A549 (cell line): Measurements from ENCODE around the gene ATXN7. TPM values are rescaled to one million over a fixed set of nuclear protein-coding genes. Genes with fewer than 3 reads are reported as not detected.

Source experiments
- ATAC-seq, 2 experiments: fragments of 200-7000 bp in 1 of 2; fragments of >200 bp in 1 of 2; cut with Nextera tagmentation in 1 of 2; cut with Tn5 transposase in 1 of 2; 3 replicates each; pipeline versions ENCODE4 v1.8.0 to v1.9.1; 2018 to 2020; ENCODE audit warnings: mild to moderate bottlenecking in 1 of 2, moderate library complexity in 1 of 2
- CTCF ChIA-PET: fragments of 300-600 bp; sonication (Branson Sonifier 250); formaldehyde crosslinking; extraction: SDS; loops from one replicate; lab custom pipeline; 2021; ENCODE audit warnings: antibody characterized with exemption, inconsistent platforms; lab: Yijun Ruan, JAX
- POLR2A ChIA-PET: fragments of 350-600 bp; formaldehyde crosslinking; extraction: SDS; loops from one replicate; lab custom pipeline; 2021; ENCODE audit warnings: antibody characterized with exemption, inconsistent platforms; lab: Yijun Ruan, JAX
- DNase-seq, 2 experiments: peaks; one replicate each; pipeline versions ENCODE4 v3.0.0 to v3.0.0-alpha.2; 2011 to 2016; ENCODE audit warnings: low read depth in 1 of 2, low spot score in 1 of 2
- FAIRE-seq: peaks from 2 replicates; lab custom pipeline; 2011; peaks lifted over from hg19 to GRCh38; lab: Jason Lieb, UNC
- H3K27ac ChIP-seq, 2 experiments: fragments of >200 bp; sonication (Bioruptor Twin); formaldehyde crosslinking; 3 replicates each; pipeline ENCODE4 v1.5.1; 2016 to 2017
- H3K4me1 ChIP-seq: fragments of >200 bp; sonication (Bioruptor Twin); formaldehyde crosslinking; 3 replicates; pipeline ENCODE4 v1.6.1; 2016
- H3K4me2 ChIP-seq: fragments of >200 bp; sonication (Bioruptor Twin); formaldehyde crosslinking; 3 replicates; pipeline ENCODE4 v1.6.1; 2016
- H3K4me3 ChIP-seq: fragments of >200 bp; sonication (Bioruptor Twin); formaldehyde crosslinking; 3 replicates; pipeline ENCODE4 v1.5.1; 2016
- H3K9me3 ChIP-seq: fragments of >200 bp; sonication (Bioruptor Twin); formaldehyde crosslinking; 3 replicates; pipeline ENCODE4 v1.6.1; 2016
- ATOH8 ChIP-seq: fragments of 250-450 bp; sonication (Bioruptor Pico); IDR thresholded peaks from 2 replicates; pipeline ENCODE4 v1.5.0; 2020; ENCODE audit warnings: low read depth, mild to moderate bottlenecking, moderate library complexity
- BHLHE40 ChIP-seq: IDR thresholded peaks from 2 replicates; pipeline ENCODE4 v1.6.1; 2012; ENCODE audit warnings: low read depth, low read length, inconsistent platforms
- CBX2 ChIP-seq: fragments of 200-600 bp; sonication (generic); IDR thresholded peaks from 2 replicates; pipeline ENCODE4 v1.6.1; 2016; ENCODE audit warnings: low read depth, mild to moderate bottlenecking, borderline replicate concordance
- CBX8 ChIP-seq: fragments of 200-600 bp; sonication (generic); IDR thresholded peaks from 2 replicates; pipeline ENCODE4 v1.6.1; 2016
- EHF ChIP-seq: fragments of 250-450 bp; sonication (Bioruptor Pico); IDR thresholded peaks from 2 replicates; pipeline ENCODE4 v1.5.0; 2020; ENCODE audit warnings: mild to moderate bottlenecking
- EHMT2 ChIP-seq: fragments of 200-600 bp; sonication (generic); IDR thresholded peaks from 2 replicates; pipeline ENCODE4 v1.6.1; 2016; ENCODE audit warnings: antibody characterized with exemption, low read depth, mild to moderate bottlenecking, moderate library complexity
- EP300 ChIP-seq, 2 experiments: fragments of >200 bp; sonication (Bioruptor Twin); formaldehyde crosslinking; IDR thresholded peaks; 2 replicates in 1 of 2; 3 replicates in 1 of 2; pipeline ENCODE4 v1.6.1; 2016 to 2017
- FOSL2 ChIP-seq, 2 experiments: fragments of 450-650 bp in 1 of 2; fragments of >200 bp in 1 of 2; sonication (Bioruptor Twin) in 1 of 2; formaldehyde crosslinking; IDR thresholded peaks; 2 replicates each; pipeline versions ENCODE4 v1.5.0 to v1.6.1; 2016 to 2020; ENCODE audit warnings: mild to moderate bottlenecking in 1 of 2, moderate library complexity in 1 of 2
- FOXS1 ChIP-seq: fragments of 250-450 bp; sonication (Bioruptor Pico); IDR thresholded peaks from 2 replicates; pipeline ENCODE4 v1.5.0; 2020; ENCODE audit warnings: mild to moderate bottlenecking, moderate library complexity
- GATA3 ChIP-seq: IDR thresholded peaks from 2 replicates; pipeline ENCODE4 v1.6.1; 2012; ENCODE audit warnings: borderline replicate concordance
- HDAC2 ChIP-seq: fragments of 200-600 bp; sonication (generic); IDR thresholded peaks from 2 replicates; pipeline ENCODE4 v1.6.1; 2016
- HOXA7 ChIP-seq: fragments of 250-450 bp; sonication (Bioruptor Pico); IDR thresholded peaks from 2 replicates; pipeline ENCODE4 v1.5.0; 2020; ENCODE audit warnings: mild to moderate bottlenecking, moderate library complexity
- HOXB5 ChIP-seq: fragments of 250-450 bp; sonication (Bioruptor Pico); IDR thresholded peaks from 2 replicates; pipeline ENCODE4 v1.5.0; 2020; ENCODE audit warnings: mild to moderate bottlenecking, moderate library complexity
- JUNB ChIP-seq: fragments of >200 bp; sonication (Bioruptor Twin); formaldehyde crosslinking; IDR thresholded peaks from 2 replicates; pipeline ENCODE4 v1.6.1; 2016
- NFE2L2 ChIP-seq: fragments of 150-350 bp; conservative IDR thresholded peaks from 2 replicates; pipeline ENCODE4 v1.6.1; 2014; ENCODE audit warnings: low read length
- NPAS2 ChIP-seq: fragments of 250-450 bp; sonication (Bioruptor Pico); IDR thresholded peaks from 2 replicates; pipeline ENCODE4 v1.8.0; 2022; ENCODE audit warnings: mild to moderate bottlenecking, moderate library complexity, borderline replicate concordance
- PBX3 ChIP-seq: IDR thresholded peaks from 2 replicates; pipeline ENCODE4 v1.6.1; 2012
- PHF8 ChIP-seq: fragments of 200-600 bp; sonication (generic); IDR thresholded peaks from 2 replicates; pipeline ENCODE4 v1.6.1; 2016; ENCODE audit warnings: low read depth, mild to moderate bottlenecking, antibody characterized with exemption, moderate library complexity, borderline replicate concordance
- POLR2AphosphoS2 ChIP-seq: conservative IDR thresholded peaks from 2 replicates; pipeline ENCODE4 v1.6.1; 2012; ENCODE audit warnings: low read length, improper control_type of control experiment, inconsistent platforms
- RAD21 ChIP-seq, 2 experiments: fragments of >200 bp in 1 of 2; sonication (Bioruptor Twin) in 1 of 2; formaldehyde crosslinking in 1 of 2; IDR thresholded peaks in 1 of 2; conservative IDR thresholded peaks in 1 of 2; 2 replicates in 1 of 2; 3 replicates in 1 of 2; pipeline ENCODE4 v1.6.1; 2012 to 2018; ENCODE audit warnings: inconsistent platforms in 1 of 2
- RNF2 ChIP-seq: fragments of 200-600 bp; sonication (generic); IDR thresholded peaks from 2 replicates; pipeline ENCODE4 v1.6.1; 2016; ENCODE audit warnings: low read depth, mild to moderate bottlenecking, antibody characterized with exemption, moderate library complexity, borderline replicate concordance
- SMC3 ChIP-seq: fragments of >200 bp; sonication (Bioruptor Twin); formaldehyde crosslinking; IDR thresholded peaks from 3 replicates; pipeline ENCODE4 v1.6.1; 2018; ENCODE audit warnings: inconsistent platforms
- TFCP2L1 ChIP-seq: fragments of 250-450 bp; sonication (Bioruptor Pico); IDR thresholded peaks from 2 replicates; pipeline ENCODE4 v1.5.0; 2021; ENCODE audit warnings: mild to moderate bottlenecking
- ZC3H11A ChIP-seq: fragments of 450-650 bp; IDR thresholded peaks from 2 replicates; pipeline ENCODE4 v1.6.1; 2014; ENCODE audit warnings: antibody characterized with exemption, mild to moderate bottlenecking
- ZFP36 ChIP-seq: fragments of 450-650 bp; IDR thresholded peaks from 2 replicates; pipeline ENCODE4 v1.6.1; 2014; ENCODE audit warnings: borderline replicate concordance; ENCODE audit not compliant: partially characterized antibody
- ZSCAN20 ChIP-seq: fragments of 250-450 bp; sonication (Bioruptor Pico); IDR thresholded peaks from 2 replicates; pipeline ENCODE4 v1.8.0; 2022; ENCODE audit warnings: mild to moderate bottlenecking, moderate library complexity
- WGBS: methylation state at CpG from one replicate; pipeline ENCODE4 v1.1.6; 2017; ENCODE audit errors: missing lambda C conversion rate; 5-methylcytosine and 5-hydroxymethylcytosine counted together
- polyA plus RNA-seq, 4 experiments: library from polyadenylated mRNA; depleted of rRNA in 3 of 4; stranded (reverse); fragments of >200 nt; fragmentation: RNase III in 1 of 4; extraction: RNeasy Plus Mini Kit Qiagen cat#74134 plus additional on column Dnase treatment in 1 of 4; gene quantifications; 2 replicates in 3 of 4; 3 replicates in 1 of 4; pipeline ENCODE4 v1.2.3, GENCODE V29; 2011 to 2017
- TF ChIP-seq, protein P1 (sequence below): fragments of 150-350 bp; IDR thresholded peaks from 2 replicates; pipeline ENCODE4 v1.6.1; 2014; ENCODE audit warnings: low read depth, mild to moderate bottlenecking, low read length
- TF ChIP-seq, protein P2 (sequence below): IDR thresholded peaks from 2 replicates; pipeline ENCODE4 v1.6.1; 2012

ATXN7 gene
- polyA plus RNA-seq, 2 of the 4 experiments (the other 2 are of a cell fraction): 5.4 to 7.3 TPM

GRCh38 chr3:63891518-63891917, 27.9 kb downstream of the ATXN7 start:
- no peak for ATAC-seq
- ChIA-PET CTCF (no interaction called here), POLR2A (no interaction called here)
- no peak overlapping the region for H3K4me2 ChIP-seq
- H3K27ac ChIP-seq: no peak overlapping the region
- no peak for FAIRE-seq
- WGBS: 93% methylated on average over 5 of the region's 5 CpGs
- no peaks in the 10 kb centered on the region for H3K9me3 ChIP-seq
- H3K4me1 ChIP-seq: no peaks in the 10 kb centered on the region
- TF ChIP-seq FOSL2 (IDR thresholded peaks at IDR 0.05) (no peak), FOSL2 (CRISPR knock-in tag; IDR thresholded peaks at IDR 0.05) (no peak), TFCP2L1 (CRISPR knock-in tag) (no peak), EHMT2 (no peak), RNF2 (no peak), CBX8 (no peak), HOXA7 (CRISPR knock-in tag) (no peak), ZC3H11A (no peak), GATA3 (no peak), RAD21 (conservative IDR thresholded peaks at IDR 0.05 in 1 of 2, IDR thresholded peaks at IDR 0.05 in 1 of 2) (no peak), NFE2L2 (no peak), HDAC2 (no peak), ZFP36 (no peak), NPAS2 (CRISPR knock-in tag) (no peak), JUNB (no peak)
- TF ChIP-seq, protein P1, sequence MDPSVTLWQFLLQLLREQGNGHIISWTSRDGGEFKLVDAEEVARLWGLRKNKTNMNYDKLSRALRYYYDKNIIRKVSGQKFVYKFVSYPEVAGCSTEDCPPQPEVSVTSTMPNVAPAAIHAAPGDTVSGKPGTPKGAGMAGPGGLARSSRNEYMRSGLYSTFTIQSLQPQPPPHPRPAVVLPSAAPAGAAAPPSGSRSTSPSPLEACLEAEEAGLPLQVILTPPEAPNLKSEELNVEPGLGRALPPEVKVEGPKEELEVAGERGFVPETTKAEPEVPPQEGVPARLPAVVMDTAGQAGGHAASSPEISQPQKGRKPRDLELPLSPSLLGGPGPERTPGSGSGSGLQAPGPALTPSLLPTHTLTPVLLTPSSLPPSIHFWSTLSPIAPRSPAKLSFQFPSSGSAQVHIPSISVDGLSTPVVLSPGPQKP: no peak
- H3K4me3 ChIP-seq: no peak overlapping the region
- DNase-seq: no peak

GRCh38 chr3:63892773-63893352, 29.2 kb downstream of the ATXN7 start:
- FAIRE-seq (no peak), ATAC-seq (no peak), DNase-seq (no peak)
- TF ChIP-seq CBX2: no peak
- TF ChIP-seq ATOH8 (CRISPR knock-in tag): no peak
- TF ChIP-seq EP300 (IDR thresholded peaks at IDR 0.05): no peak
- TF ChIP-seq HOXB5: no peak
- TF ChIP-seq, protein P2, sequence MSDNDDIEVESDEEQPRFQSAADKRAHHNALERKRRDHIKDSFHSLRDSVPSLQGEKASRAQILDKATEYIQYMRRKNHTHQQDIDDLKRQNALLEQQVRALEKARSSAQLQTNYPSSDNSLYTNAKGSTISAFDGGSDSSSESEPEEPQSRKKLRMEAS: no peak
- no peak for TF ChIP-seq BHLHE40
- no peak for TF ChIP-seq EHMT2
- no peak for TF ChIP-seq ZSCAN20 (CRISPR knock-in tag)
- no peak for TF ChIP-seq PBX3
- no peak for TF ChIP-seq POLR2AphosphoS2
- TF ChIP-seq EHF (CRISPR knock-in tag): no peak
- no peak for TF ChIP-seq RAD21 (conservative IDR thresholded peaks at IDR 0.05 in 1 of 2, IDR thresholded peaks at IDR 0.05 in 1 of 2)
- no peak for TF ChIP-seq FOXS1 (CRISPR knock-in tag)
- no peak for TF ChIP-seq PHF8
- no peak for TF ChIP-seq SMC3
- POLR2A ChIA-PET: no interaction called here
- 100% methylated on average over 1 of the region's 1 CpG for WGBS
- Histone ChIP-seq H3K4me1 (no peaks in the 10 kb centered on the region), H3K4me2 (no peak overlapping the region), H3K27ac (no peak overlapping the region), H3K4me3 (no peak overlapping the region), H3K9me3 (no peaks in the 10 kb centered on the region)
- CTCF ChIA-PET: no interaction called here
